Stimulated activated naive B cell treated with anti-CD40 and anti-IgM and Interleukin-4, amounts not matched to agents 10 μg/mL and 1 μg/mL and 100 μg/mL, for 72 hours (primary cell): ENCODE data around the gene TTC16.

Source experiments
- ATAC-seq, 2 donors: fragments of 150-1000 bp; cut with Tn5 transposase; replicated peaks; 2 replicates each; pipeline ENCODE4 v1.10.0; 2021; ENCODE audit warnings: moderate library complexity in 1 of 2
- DNase-seq: peaks from one replicate; pipeline ENCODE4 v3.0.0; 2021
- H3K27ac Mint-ChIP-seq: one replicate; pipeline ENCODE4 v1.8.0; 2022; ENCODE audit warnings: mild to moderate bottlenecking, mixed read lengths
- H3K27me3 Mint-ChIP-seq, 2 donors: one replicate each; pipeline ENCODE4 v1.8.0; 2022; ENCODE audit warnings: mixed read lengths in 2 of 2
- H3K36me3 Mint-ChIP-seq, 2 donors: one replicate each; pipeline ENCODE4 v1.8.0; 2022; ENCODE audit warnings: mixed read lengths in 2 of 2, mild to moderate bottlenecking in 1 of 2
- H3K4me1 Mint-ChIP-seq, 2 donors: one replicate each; pipeline ENCODE4 v1.8.0; 2022; ENCODE audit warnings: mixed read lengths in 2 of 2, mild to moderate bottlenecking in 1 of 2
- H3K4me3 Mint-ChIP-seq, 2 donors: one replicate each; pipeline ENCODE4 v1.8.0; 2022; ENCODE audit warnings: mild to moderate bottlenecking in 2 of 2, mixed read lengths in 2 of 2, moderate library complexity in 1 of 2
- H3K9me3 Mint-ChIP-seq, 2 donors: one replicate each; pipeline ENCODE4 v1.8.0; 2022; ENCODE audit warnings: mixed read lengths in 2 of 2, mild to moderate bottlenecking in 1 of 2

Gene TTC16

DNA sequence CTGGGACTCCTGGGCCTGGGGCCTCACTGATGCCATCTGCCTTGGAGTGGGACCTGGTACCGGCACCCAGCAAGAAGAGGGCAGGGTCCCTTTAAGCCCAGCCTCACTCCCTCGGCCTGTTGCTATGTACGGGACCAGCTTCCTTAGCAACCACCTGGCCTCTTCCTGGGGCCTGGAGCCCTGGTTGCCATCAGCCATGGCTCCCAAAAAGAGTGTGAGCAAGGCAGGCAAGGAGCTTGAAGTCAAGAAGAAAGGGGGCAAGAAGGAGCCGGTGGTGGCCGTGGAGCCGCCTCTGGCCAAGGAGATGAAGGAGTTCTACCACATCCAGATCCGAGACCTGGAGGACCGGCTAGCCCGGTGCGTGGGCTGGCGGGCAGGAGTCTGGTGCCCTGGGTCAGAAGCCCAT is 9.0 kb upstream of the TTC16 start, which contains the start of gene CFAP157:
Gene CFAP157 (plus strand): TSS at position 153 of the 406 bp plus-strand sequence. CDS start 44 bp downstream, at position 197.
- ATAC-seq = no peak
- no peak within 1 kb of the TSS for H3K27ac Mint-ChIP-seq

DNA sequence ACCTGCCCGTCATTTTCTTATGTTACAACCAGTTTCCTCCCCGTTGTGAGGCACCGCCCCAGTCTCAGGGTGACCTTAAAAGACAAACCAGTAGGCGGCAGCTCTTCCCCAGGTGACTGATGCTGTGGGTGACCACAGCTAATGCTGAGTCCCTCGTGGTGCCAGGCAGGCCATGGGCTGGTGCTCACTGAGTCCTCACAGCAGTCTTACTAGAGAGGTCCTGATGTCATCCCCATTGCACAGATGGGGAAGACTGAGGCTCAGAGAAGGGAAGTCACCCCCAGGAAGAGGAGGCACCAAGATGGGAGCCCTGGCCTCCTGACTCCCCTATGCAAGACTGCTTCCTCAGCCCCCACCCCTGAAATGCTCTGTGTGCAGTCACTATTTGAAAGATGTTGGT is 8.1 kb upstream of the TTC16 start:
- no peak for DNase-seq
- Mint-ChIP-seq H3K9me3 (no peaks in the 10 kb centered on the region), H3K4me1 (peaks cover 12 to 32% of the 10 kb centered on the region in 2 donors), H3K36me3 (peaks cover 21 to 28% of the 10 kb centered on the region in 2 donors), H3K27me3 (no peaks in the 10 kb centered on the region), H3K27ac (no peak overlapping the region), H3K4me3 (no peak overlapping the region)
- peak; percentile 67 to 72 for ATAC-seq

More for the DNA sequence above, 9.0 kb upstream of the TTC16 start, which contains the start of gene CFAP157:
- Mint-ChIP-seq H3K4me1 (peaks cover 12 to 29% of the 10 kb centered on the region in 2 donors), H3K36me3 (peaks cover 15 to 25% of the 10 kb centered on the region in 2 donors), H3K9me3 (no peaks in the 10 kb centered on the region), H3K27me3 (no peaks in the 10 kb centered on the region), H3K4me3 (no peak within 1 kb of the TSS)
- DNase-seq = no peak

DNA sequence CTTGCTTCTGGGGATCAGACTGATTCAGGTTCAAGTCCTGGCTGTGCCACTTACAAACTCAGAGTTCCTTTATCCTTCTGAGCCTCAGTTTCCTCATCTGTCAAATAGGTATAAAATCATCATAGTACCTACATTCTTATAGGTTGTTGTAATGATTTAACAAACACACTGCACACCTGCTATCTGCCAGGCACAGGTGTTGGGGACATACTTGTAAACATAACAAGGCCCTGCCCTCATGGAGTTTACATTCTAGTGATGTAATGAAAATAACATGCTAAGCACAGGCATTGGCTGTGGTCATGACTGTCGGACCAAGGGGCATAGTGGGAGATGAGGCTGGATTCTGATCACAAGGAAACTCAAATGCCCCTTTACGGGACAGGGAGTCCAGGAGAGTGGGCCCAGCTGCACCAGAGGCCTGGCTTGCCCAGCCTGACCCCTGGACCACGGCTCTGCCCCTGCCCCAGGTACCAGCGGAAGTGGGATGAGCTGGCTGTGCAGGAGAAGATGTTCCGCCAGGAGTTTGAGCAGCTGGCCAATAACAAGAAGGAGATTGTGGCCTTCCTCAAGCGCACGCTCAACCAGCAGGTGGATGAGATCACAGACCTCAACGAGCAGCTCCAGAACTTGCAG is 6.8 kb upstream of the TTC16 start:
- no peaks in the 10 kb centered on the region for H3K9me3 Mint-ChIP-seq
- H3K27me3 Mint-ChIP-seq = no peaks in the 10 kb centered on the region
- no peak overlapping the region for H3K27ac Mint-ChIP-seq
- H3K4me3 Mint-ChIP-seq = no peak overlapping the region
- peaks cover 12 to 32% of the 10 kb centered on the region in 2 donors for H3K4me1 Mint-ChIP-seq
- DNase-seq (no peak), ATAC-seq (no peak)
- H3K36me3 Mint-ChIP-seq = peaks cover 21 to 28% of the 10 kb centered on the region in 2 donors

DNA sequence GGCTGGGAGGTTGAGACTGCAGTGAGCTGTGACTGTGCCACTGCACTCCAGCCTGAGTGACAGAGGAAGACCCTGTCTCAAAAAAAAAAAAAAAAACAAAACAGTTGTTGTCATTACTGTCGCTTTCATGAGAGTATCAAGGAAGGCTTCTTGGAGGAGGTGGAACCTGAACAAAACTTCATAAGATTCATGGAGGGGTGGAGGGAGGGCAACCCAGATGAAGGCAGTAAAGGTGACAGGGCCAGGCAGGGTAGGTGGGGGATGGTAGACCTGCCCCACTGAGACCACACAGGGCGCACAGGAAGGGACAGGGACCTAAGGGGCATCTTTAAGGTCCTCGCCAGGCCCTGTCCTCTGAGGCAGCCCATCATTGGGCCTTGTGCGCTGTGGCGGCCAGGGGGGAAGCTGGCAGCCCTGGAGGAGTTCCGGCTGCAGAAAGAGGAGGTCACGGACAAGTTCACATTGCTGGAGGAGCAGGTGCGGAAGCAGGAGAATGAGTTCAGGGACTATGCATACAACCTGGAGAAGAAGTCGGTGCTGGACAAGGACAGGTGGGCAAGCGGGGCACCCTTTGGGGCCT is 5.6 kb upstream of the TTC16 start:
- H3K9me3 Mint-ChIP-seq = no peaks in the 10 kb centered on the region
- DNase-seq (no peak), ATAC-seq (no peak)
- no peak overlapping the region for H3K27ac Mint-ChIP-seq
- H3K36me3 Mint-ChIP-seq = peaks cover 19 to 28% of the 10 kb centered on the region in 2 donors
- no peak overlapping the region for H3K4me3 Mint-ChIP-seq
- H3K4me1 Mint-ChIP-seq = peaks cover 15 to 39% of the 10 kb centered on the region in 2 donors
- H3K27me3 Mint-ChIP-seq = no peaks in the 10 kb centered on the region

DNA sequence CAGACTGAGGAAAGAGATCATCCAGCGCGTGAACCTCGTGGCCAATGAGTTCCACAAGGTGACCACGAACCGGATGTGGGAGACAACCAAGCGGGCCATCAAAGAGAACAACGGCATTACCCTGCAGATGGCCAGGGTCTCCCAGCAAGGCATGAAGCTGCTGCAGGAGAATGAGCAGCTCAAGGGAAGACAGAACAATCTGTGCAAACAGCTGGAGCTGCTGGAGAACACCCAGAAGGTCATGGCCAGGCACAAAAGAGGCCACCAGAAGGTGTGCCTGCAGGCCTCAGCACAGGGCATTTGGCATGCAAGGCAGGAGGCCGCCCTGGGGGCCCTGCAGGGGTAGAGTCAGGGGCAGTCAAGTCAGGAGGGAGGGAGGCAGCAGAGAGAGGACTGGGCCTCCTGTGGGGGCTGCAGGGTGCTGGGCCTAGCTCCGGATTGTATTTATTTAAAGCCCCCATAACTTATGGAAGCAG is 4.6 kb upstream of the TTC16 start:
- Mint-ChIP-seq H3K9me3 (no peaks in the 10 kb centered on the region), H3K4me3 (no peak overlapping the region), H3K27me3 (no peaks in the 10 kb centered on the region), H3K36me3 (peaks cover 19 to 31% of the 10 kb centered on the region in 2 donors), H3K4me1 (peaks cover 20 to 45% of the 10 kb centered on the region in 2 donors), H3K27ac (peak overlapping the region; percentile 67)
- DNase-seq = no peak
- no peak for ATAC-seq

DNA sequence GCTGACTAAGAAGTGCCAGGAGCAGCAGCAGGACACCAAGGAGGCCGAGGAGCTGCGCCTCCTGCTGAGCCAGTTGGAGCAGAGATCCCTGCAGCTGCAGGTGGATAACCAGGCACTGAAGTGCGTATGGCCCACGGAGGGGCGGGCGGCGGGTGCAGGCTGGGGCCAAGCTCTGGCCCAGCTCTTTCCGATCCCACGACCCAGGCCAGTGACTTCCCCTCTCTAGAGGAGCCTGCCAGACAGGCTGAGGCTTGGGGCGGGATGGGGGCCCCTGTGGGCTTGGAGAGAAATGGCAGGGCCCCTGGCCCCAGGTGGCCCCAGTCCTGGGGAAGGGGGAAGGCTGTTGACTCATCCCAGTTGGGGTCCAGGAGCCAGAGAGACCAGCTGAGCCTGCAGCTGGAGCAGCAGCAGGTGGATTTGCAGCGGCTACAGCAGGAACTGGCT is 4.0 kb upstream of the TTC16 start:
- DNase-seq (no peak), ATAC-seq (no peak)
- no peak overlapping the region for H3K27ac Mint-ChIP-seq
- H3K4me1 Mint-ChIP-seq = peaks cover 22 to 47% of the 10 kb centered on the region in 2 donors
- H3K9me3 Mint-ChIP-seq = no peaks in the 10 kb centered on the region
- no peaks in the 10 kb centered on the region for H3K27me3 Mint-ChIP-seq
- peaks cover 19 to 31% of the 10 kb centered on the region in 2 donors for H3K36me3 Mint-ChIP-seq
- H3K4me3 Mint-ChIP-seq = no peak overlapping the region

DNA sequence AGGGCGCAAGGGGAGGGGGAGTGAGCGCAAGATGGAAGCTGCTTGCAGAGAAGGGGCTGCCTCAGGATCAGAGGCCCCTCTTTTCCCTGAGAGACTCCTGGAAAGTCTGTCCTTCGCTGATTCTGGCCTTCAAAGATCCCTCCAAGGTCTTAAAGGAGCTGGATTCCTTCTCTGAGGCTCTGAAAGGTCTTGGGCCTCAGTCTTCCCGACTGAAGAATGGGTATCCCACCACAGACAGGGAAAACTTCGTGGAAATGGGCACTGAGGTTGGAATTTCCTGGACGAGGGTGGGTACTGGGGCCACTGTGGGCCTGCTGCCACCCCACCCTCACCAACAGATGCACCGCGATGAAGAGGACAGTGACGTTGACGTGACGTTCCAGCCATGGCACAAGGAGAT is 3.5 kb upstream of the TTC16 start:
- Mint-ChIP-seq H3K27me3 (no peaks in the 10 kb centered on the region), H3K4me3 (peak overlapping the region in 1 of 2 donors; percentile 14), H3K36me3 (peaks cover 19 to 31% of the 10 kb centered on the region in 2 donors), H3K9me3 (no peaks in the 10 kb centered on the region), H3K27ac (no peak overlapping the region), H3K4me1 (peaks cover 22 to 46% of the 10 kb centered on the region in 2 donors)
- ATAC-seq (no peak), DNase-seq (no peak)

DNA sequence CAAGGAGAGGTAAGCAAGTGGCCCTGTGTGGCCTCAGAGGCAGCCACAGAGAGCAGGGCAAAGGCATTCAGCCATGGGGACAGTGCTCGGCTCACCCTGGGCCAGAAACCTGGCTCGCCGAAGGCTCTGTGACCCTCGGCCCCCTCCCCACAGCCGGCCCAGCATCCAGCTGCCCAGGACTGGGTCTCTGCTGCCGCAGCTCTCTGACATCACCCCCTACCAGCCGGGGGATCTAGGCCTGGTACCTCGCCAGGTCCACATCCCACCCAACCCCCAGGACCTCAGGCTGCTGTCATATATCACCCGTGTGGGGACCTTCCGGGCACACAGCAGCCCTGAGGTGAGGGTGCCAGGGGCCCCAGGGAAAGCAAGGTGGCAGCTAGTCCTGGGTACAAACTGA is 3.0 kb upstream of the TTC16 start:
- Mint-ChIP-seq H3K4me3 (no peak overlapping the region), H3K27me3 (no peaks in the 10 kb centered on the region), H3K9me3 (no peaks in the 10 kb centered on the region), H3K27ac (no peak overlapping the region), H3K36me3 (peaks cover 19 to 31% of the 10 kb centered on the region in 2 donors), H3K4me1 (peaks cover 18 to 41% of the 10 kb centered on the region in 2 donors)
- DNase-seq = no peak
- ATAC-seq = no peak

DNA sequence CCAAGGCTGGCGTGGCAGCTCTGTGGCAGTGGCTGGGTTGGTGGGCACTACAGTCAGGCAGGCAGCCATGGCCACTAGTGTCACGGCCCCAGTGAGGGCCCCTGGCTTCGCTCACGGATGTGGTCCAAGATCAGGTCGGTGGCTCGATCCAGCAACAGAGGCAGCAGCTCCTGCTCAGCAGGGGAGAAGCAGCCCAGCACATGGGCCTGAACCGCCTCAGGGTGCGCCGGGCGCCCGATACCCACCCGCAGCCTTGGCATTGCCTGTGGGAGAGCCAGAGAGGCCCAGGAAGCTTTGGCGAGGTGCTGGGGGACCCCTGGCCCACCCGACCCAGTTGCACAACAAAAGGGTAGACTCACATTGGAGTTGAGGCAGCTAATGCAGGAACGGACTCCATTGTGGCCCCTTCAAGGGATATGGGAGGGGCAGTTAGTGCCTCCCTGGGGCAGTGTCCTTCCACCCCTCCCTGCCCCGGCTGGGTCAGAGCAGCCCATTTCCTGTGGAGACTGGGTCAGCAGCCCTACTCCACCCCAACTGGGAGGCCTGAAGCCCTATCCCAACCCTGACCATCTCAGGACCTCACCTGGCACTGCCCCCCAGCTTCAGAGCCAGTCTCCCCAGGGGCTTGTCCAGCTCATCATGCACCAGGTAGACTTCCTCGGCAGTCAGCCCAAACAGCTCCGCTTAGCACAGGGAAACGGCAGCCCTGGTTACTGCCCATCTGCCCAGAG is 1.7 kb upstream of the TTC16 start:
- Mint-ChIP-seq H3K9me3 (no peaks in the 10 kb centered on the region), H3K27ac (no peak overlapping the region), H3K27me3 (no peaks in the 10 kb centered on the region), H3K4me1 (peaks cover 17 to 39% of the 10 kb centered on the region in 2 donors), H3K36me3 (peaks cover 13 to 24% of the 10 kb centered on the region in 2 donors), H3K4me3 (peak overlapping the region; percentile 88 to 96)
- ATAC-seq = no peak
- DNase-seq = no peak

DNA sequence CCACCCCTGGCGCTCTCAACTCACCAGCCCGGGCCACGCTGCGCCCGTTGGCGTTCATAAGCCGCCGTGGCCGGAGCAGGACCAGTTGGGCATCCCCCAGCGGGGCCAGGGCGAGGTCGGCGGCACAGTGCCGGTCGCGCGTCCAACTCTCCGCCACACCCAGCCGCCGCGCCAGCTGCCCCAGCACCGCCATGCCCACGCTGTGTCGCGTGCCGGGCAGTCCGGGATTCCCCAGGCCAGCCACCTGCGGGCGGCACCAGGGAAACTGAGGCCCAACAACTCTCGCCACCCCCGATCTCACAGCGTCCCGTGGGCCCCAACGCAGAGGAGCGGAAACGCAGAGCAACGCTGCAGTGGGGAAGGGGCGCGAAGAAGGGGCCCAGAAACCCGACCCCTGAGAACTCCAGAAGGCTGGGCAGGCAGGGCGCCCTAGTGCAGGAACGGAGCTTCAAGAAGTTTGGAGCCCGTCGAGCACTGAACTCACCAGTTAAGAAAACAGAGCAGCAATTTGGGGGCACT is 869 bp upstream of the TTC16 start:
- Mint-ChIP-seq H3K36me3 (peaks cover 12 to 20% of the 10 kb centered on the region in 2 donors), H3K27ac (peak overlapping the region; percentile 96), H3K4me1 (peaks cover 17 to 39% of the 10 kb centered on the region in 2 donors), H3K9me3 (no peaks in the 10 kb centered on the region), H3K27me3 (no peaks in the 10 kb centered on the region), H3K4me3 (peak overlapping the region; percentile 88 to 96)
- DNase-seq (no peak), ATAC-seq (peak; percentile 15 to 24)

DNA sequence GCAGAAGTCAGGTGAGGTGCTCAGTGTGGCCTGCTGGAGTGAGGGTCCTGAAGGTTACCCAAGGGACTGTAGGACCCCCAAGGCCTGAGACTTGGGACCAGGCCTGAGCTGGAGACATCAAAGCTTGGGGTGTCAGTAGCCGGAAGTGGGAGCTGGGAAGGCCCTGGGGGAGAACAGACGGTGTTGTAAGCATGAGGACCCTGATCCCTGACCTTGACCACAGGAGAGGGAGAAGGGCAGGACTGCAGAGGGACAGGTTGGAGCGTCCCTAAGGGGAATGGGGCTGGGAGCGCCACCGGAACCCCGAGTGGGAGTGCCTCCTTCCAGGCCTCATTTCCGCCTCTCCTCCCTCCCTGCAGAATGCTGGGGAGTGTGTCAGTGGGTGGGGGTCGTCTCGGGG is 533 bp downstream of the TTC16 start:
- H3K27me3 Mint-ChIP-seq = peaks cover 0 to 5% of the 10 kb centered on the region in 2 donors
- H3K27ac Mint-ChIP-seq = peak overlapping the region; percentile 96
- H3K36me3 Mint-ChIP-seq = peaks cover 9 to 10% of the 10 kb centered on the region in 2 donors
- peak overlapping the region in 1 of 2 donors; percentile 88 for H3K4me3 Mint-ChIP-seq
- ATAC-seq (no peak), DNase-seq (no peak)
- H3K9me3 Mint-ChIP-seq = no peaks in the 10 kb centered on the region
- H3K4me1 Mint-ChIP-seq = peaks cover 12 to 27% of the 10 kb centered on the region in 2 donors

DNA sequence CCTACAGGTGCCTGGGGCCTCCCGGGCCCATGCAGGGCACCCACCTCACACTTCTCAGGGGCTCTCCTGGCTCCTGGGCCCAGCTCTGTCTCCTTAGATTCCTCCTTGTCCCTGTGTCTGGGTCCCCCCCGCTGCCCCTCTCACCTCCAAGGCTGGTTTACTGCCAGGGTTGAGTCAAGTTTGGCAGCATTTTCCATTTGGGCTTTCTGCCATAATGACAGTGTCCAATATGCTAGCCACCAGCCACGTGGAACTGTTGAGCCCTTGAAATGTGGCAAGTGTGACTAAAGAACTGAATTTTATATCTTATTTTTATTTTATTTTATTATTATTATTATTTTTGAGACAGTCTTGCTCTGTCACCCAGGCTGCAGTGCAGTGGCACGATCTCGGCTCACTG is 1.9 kb downstream of the TTC16 start:
- Mint-ChIP-seq H3K4me3 (no peak overlapping the region), H3K27ac (no peak overlapping the region), H3K4me1 (peaks cover 10 to 19% of the 10 kb centered on the region in 2 donors)

DNA sequence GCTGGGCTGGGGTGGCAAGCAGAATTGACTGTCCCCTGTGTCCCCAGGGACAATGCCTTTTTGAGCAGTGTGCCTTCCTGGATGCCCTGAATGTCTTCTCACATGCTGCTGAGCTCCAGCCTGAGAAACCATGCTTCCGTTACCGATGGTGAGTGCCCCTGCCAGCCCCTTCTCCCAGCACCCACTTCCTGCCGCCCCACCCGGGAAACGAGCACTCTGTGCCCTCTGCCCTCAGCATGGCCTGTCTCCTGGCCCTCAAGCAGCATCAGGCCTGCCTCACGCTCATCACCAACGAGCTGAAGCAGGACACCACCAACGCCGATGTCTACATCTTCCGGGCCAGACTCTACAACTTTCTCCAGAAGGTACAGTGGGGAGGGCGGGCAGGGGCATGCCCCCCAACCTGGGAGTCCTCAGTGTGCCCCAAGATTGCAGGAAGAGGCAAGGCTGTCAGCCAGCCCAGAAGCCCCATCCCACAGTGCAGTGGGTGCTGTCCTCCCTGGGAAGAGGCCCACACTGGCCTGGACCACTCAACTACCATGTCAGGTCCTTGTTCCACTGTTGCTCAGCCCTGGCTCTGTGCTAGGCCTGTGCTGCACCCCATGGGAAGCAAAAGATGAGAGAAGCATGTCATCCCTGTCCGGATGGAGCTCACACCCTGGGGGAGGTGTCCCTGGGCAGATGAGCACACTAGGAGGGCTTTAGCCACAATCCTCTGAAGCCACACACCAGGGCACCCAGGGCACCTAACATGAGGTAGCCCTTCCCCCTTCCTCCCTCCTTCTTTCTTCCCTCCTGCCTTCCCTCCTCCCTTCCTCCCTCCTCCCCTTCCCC is 4.4 kb downstream of the TTC16 start:
- H3K27me3 Mint-ChIP-seq = peaks cover 4 to 10% of the 10 kb centered on the region in 2 donors
- DNase-seq (no peak), ATAC-seq (no peak)

More for the DNA sequence above, 1.9 kb downstream of the TTC16 start:
- Mint-ChIP-seq H3K27me3 (peaks cover 0 to 5% of the 10 kb centered on the region in 2 donors), H3K36me3 (peaks cover 0 to 4% of the 10 kb centered on the region in 2 donors), H3K9me3 (no peaks in the 10 kb centered on the region)
- no peak for DNase-seq
- no peak for ATAC-seq

More for the DNA sequence above, 4.4 kb downstream of the TTC16 start:
- Mint-ChIP-seq H3K36me3 (peaks cover 0 to 3% of the 10 kb centered on the region in 2 donors), H3K27ac (no peak overlapping the region), H3K9me3 (no peaks in the 10 kb centered on the region), H3K4me3 (no peak overlapping the region), H3K4me1 (peaks cover 7 to 13% of the 10 kb centered on the region in 2 donors)
